Heart left ventricle (tissue), 13 donors: ENCODE results near the gene FAM221B.

Experiments
- POLR2A ChIP-seq, 2 donors: fragments of 450-650 bp; IDR thresholded peaks; one replicate each; pipeline ENCODE4 v1.6.1; 2017; ENCODE audit warnings: antibody characterized with exemption in 2 of 2, mild to moderate bottlenecking in 2 of 2, moderate library complexity in 2 of 2
- TF ChIP-seq, protein P1 (sequence below), 12 donors: fragments of 200-600 bp; sonication (generic) in 4 of 12; IDR thresholded peaks; one replicate each; pipeline versions ENCODE4 v1.5.0 to v1.8.0; 2018 to 2022; ENCODE audit warnings: antibody characterized with exemption in 12 of 12, mild to moderate bottlenecking in 5 of 12
- donor health status: ischemic (EF 13 %, LVEDD 7.1; RV severe dilation, severe dysfunction).
- donor health status: DM: no; HTN: yes; CAD: no.
- donor health status: DM: no; HTN: no; CAD: no.
- donor health status: ischemic (EF 25% LVEDD 6.9; RV normal size, moderate dysfunction).
- donor health status: ischemic (EF 25% LVEDD 5.7; RV mildly dilated, moderate dysfunction).
- donor health status: ischemic (EF 35%, LVEDD 5.7; RV mildly dilated, moderate dysfunction).
- donor health status: nonischemic (EF 11% LVEDD 7.7; RV severe dilation, severe dysfunction).
- donor health status: DM: yes; HTN: yes; CAD: no.
- donor health status: PGD.
- donor health status: ischemic (EF 29% LVEDD 5.4; RV normal size, mild dysfunction).
- donor health status: nonischemic (EF 23%, LVEDD 6.1; RV moderate dilation, normal function).

DNA sequence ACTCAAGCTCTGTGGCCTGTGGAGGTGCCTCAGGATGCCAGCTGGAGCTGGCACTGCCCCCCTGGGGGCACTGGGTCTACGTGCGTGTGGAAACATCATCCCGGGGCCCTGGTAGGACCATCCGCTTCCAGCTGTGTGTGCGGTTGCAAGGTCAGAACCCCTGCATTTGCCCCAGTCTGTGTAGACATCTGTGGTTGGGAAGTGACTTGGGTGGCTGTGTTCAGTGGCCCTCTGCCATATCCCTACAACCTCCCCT lies 13.0 kb upstream of the FAM221B start:
- TF ChIP-seq, protein P1, sequence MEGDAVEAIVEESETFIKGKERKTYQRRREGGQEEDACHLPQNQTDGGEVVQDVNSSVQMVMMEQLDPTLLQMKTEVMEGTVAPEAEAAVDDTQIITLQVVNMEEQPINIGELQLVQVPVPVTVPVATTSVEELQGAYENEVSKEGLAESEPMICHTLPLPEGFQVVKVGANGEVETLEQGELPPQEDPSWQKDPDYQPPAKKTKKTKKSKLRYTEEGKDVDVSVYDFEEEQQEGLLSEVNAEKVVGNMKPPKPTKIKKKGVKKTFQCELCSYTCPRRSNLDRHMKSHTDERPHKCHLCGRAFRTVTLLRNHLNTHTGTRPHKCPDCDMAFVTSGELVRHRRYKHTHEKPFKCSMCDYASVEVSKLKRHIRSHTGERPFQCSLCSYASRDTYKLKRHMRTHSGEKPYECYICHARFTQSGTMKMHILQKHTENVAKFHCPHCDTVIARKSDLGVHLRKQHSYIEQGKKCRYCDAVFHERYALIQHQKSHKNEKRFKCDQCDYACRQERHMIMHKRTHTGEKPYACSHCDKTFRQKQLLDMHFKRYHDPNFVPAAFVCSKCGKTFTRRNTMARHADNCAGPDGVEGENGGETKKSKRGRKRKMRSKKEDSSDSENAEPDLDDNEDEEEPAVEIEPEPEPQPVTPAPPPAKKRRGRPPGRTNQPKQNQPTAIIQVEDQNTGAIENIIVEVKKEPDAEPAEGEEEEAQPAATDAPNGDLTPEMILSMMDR (IDR thresholded peaks at IDR 0.05) = no peak
- no peak for TF ChIP-seq POLR2A (IDR thresholded peaks at IDR 0.05)
